ENCODE data around the gene DAAM1.

The DAAM1 gene

GRCh38 chr14:59271734-59272133, 83.3 kb downstream of the DAAM1 start:
- FAIRE-seq: no peak

GRCh38 chr14:59272633-59273032, 84.2 kb downstream of the DAAM1 start:
- no peak for DNase-seq (ENCODE audit: insufficient read length, low spot score)
- no peak for FAIRE-seq
- no peak for TF ChIP-seq CTCF (IDR thresholded peaks at IDR 0.05; ENCODE audit: insufficient read depth, missing control alignments)

More at GRCh38 chr14:59271734-59272133, 83.3 kb downstream of the DAAM1 start:
- no peak for TF ChIP-seq CTCF (IDR thresholded peaks at IDR 0.05; ENCODE audit: insufficient read depth, missing control alignments)
- no peak for DNase-seq (ENCODE audit: insufficient read length, low spot score)

- TF ChIP-seq CTCF (IDR thresholded peaks at IDR 0.05; ENCODE audit: insufficient read depth, missing control alignments): no peak
- no peak for FAIRE-seq
- DNase-seq (ENCODE audit: insufficient read length, low spot score): no peak
Measured at GRCh38 chr14:59273737-59274136, 85.3 kb downstream of the DAAM1 start.

GRCh38 chr14:59274991-59275391, 86.5 kb downstream of the DAAM1 start:
- TF ChIP-seq CTCF (IDR thresholded peaks at IDR 0.05; ENCODE audit: insufficient read depth, missing control alignments): no peak
- FAIRE-seq (no peak), DNase-seq (ENCODE audit: insufficient read length, low spot score) (no peak)

GRCh38 chr14:59275668-59276067, 87.2 kb downstream of the DAAM1 start:
- no peak for TF ChIP-seq CTCF (IDR thresholded peaks at IDR 0.05; ENCODE audit: insufficient read depth, missing control alignments)
- FAIRE-seq: no peak
- DNase-seq (ENCODE audit: insufficient read length, low spot score): no peak

GRCh38 chr14:59276235-59276634, 87.8 kb downstream of the DAAM1 start:
- FAIRE-seq: no peak

GRCh38 chr14:59277659-59278058, 89.2 kb downstream of the DAAM1 start:
- TF ChIP-seq CTCF (IDR thresholded peaks at IDR 0.05; ENCODE audit: insufficient read depth, missing control alignments): no peak
- FAIRE-seq (no peak), DNase-seq (ENCODE audit: insufficient read length, low spot score) (no peak)

More at GRCh38 chr14:59276235-59276634, 87.8 kb downstream of the DAAM1 start:
- TF ChIP-seq CTCF (IDR thresholded peaks at IDR 0.05; ENCODE audit: insufficient read depth, missing control alignments): no peak
- no peak for DNase-seq (ENCODE audit: insufficient read length, low spot score)

Data from D721Med (cell line).